WERI-Rb-1 (cell line): Measurements from ENCODE around the gene ZNF865.

Experiments used
- DNase-seq: peaks from one replicate; pipeline ENCODE4 v3.0.0-alpha.2; 2020
- H3K27ac ChIP-seq: fragments of 250-450 bp; sonication (Bioruptor Pico); 2 replicates; pipeline ENCODE4 v1.5.1; 2020; ENCODE audit warnings: mild to moderate bottlenecking, moderate library complexity
- H3K27me3 ChIP-seq: fragments of 250-450 bp; sonication (Bioruptor Pico); 2 replicates; pipeline ENCODE4 v1.5.1; 2021; ENCODE audit warnings: mild to moderate bottlenecking, low read depth, moderate library complexity; ENCODE audit not compliant: insufficient read depth, severe bottlenecking
- H3K36me3 ChIP-seq: fragments of 250-450 bp; sonication (Bioruptor Pico); 2 replicates; pipeline ENCODE4 v1.5.1; 2020; ENCODE audit warnings: mild to moderate bottlenecking, moderate library complexity
- H3K4me3 ChIP-seq: 2 replicates; pipeline ENCODE4 v1.5.1; 2011; ENCODE audit warnings: low read depth, mild to moderate bottlenecking, control low read depth, low read length
- H3K9me3 ChIP-seq: fragments of 250-450 bp; sonication (Bioruptor Pico); 2 replicates; pipeline ENCODE4 v1.5.1; 2021; ENCODE audit warnings: mild to moderate bottlenecking, moderate library complexity; ENCODE audit not compliant: severe bottlenecking
- CTCF ChIP-seq: IDR thresholded peaks from 2 replicates; pipeline ENCODE4 v1.5.1; 2011; ENCODE audit warnings: low read depth, mild to moderate bottlenecking, control low read depth, inconsistent platforms, low read length

Gene ZNF865

GRCh38 chr19:55621673-55622231 is 16.3 kb downstream of the ZNF865 start:
- Histone ChIP-seq H3K27me3 (no peaks in the 10 kb centered on the region), H3K9me3 (peaks cover 3% of the 10 kb centered on the region), H3K36me3 (peaks cover 20% of the 10 kb centered on the region), H3K4me3 (no peak overlapping the region), H3K27ac (no peak overlapping the region)
- no peak for DNase-seq
- no peak for TF ChIP-seq CTCF

GRCh38 chr19:55622242-55622969 is 17.0 kb downstream of the ZNF865 start:
- no peak overlapping the region for H3K4me3 ChIP-seq
- TF ChIP-seq CTCF: no peak
- peaks cover 3% of the 10 kb centered on the region for H3K9me3 ChIP-seq
- no peak overlapping the region for H3K27ac ChIP-seq
- H3K27me3 ChIP-seq: no peaks in the 10 kb centered on the region
- peaks cover 17% of the 10 kb centered on the region for H3K36me3 ChIP-seq
- no peak for DNase-seq

- peaks cover 10% of the 10 kb centered on the region for H3K36me3 ChIP-seq
- TF ChIP-seq CTCF: no peak
- H3K9me3 ChIP-seq: peaks cover 3% of the 10 kb centered on the region
- no peak for DNase-seq
- H3K27ac ChIP-seq: no peak overlapping the region
- H3K27me3 ChIP-seq: no peaks in the 10 kb centered on the region
- no peak overlapping the region for H3K4me3 ChIP-seq
These were observed 17.7 kb downstream of the ZNF865 start for GRCh38 chr19:55623130-55623529.

- Histone ChIP-seq H3K9me3 (peaks cover 3% of the 10 kb centered on the region), H3K27ac (peak overlapping the region; percentile 36; the same call in 1 of the 2 replicates), H3K27me3 (no peaks in the 10 kb centered on the region), H3K36me3 (peaks cover 10% of the 10 kb centered on the region), H3K4me3 (peak overlapping the region; percentile 2; the same call in 1 of the 2 replicates)
- DNase-seq: no peak
- no peak for TF ChIP-seq CTCF
These were observed 18.1 kb downstream of the ZNF865 start for GRCh38 chr19:55623561-55623960.

- no peaks in the 10 kb centered on the region for H3K27me3 ChIP-seq
- peak within 1 kb of the TSS; percentile 91 for H3K27ac ChIP-seq
- peaks cover 3% of the 10 kb centered on the region for H3K9me3 ChIP-seq
- peak within 1 kb of the TSS; percentile 58 for H3K4me3 ChIP-seq
- no peak for TF ChIP-seq CTCF
- DNase-seq: peak; percentile 90
- H3K36me3 ChIP-seq: peaks cover 10% of the 10 kb centered on the region
These were observed 18.9 kb downstream of the ZNF865 start, which contains the start of gene ZNF784 for GRCh38 chr19:55624109-55625003. ZNF784 (minus strand) TSS chr19:55624566; CDS start chr19:55624561, 5 bp downstream.
